Cardiac fibroblast (primary cell): Measurements from ENCODE around the gene ADAMTS6.

Experiments used
- DNase-seq, 2 donors: peaks; one replicate each; pipeline versions ENCODE4 v3.0.0 to v3.0.0-alpha.2; 2010; ENCODE audit warnings: low read depth in 2 of 2
- H3K4me3 ChIP-seq, 2 donors: replicated peaks in 1 of 2; 1 replicate in 1 of 2; 2 replicates in 1 of 2; pipeline ENCODE4 v1.5.1; 2011; ENCODE audit warnings: low read depth in 2 of 2, low read length in 2 of 2, mild to moderate bottlenecking in 2 of 2, moderate library complexity in 1 of 2
- CTCF ChIP-seq: IDR thresholded peaks from one replicate; pipeline ENCODE4 v1.5.1; 2011; ENCODE audit warnings: low read depth, mild to moderate bottlenecking, low read length, inconsistent platforms

Gene ADAMTS6

GRCh38 chr5:65125591-65126541, 355.9 kb downstream of the ADAMTS6 start:
- no peak for TF ChIP-seq CTCF
- DNase-seq: peak; percentile 39 to 58
- no peak overlapping the region for H3K4me3 ChIP-seq

GRCh38 chr5:65121880-65122436, 359.8 kb downstream of the ADAMTS6 start:
- TF ChIP-seq CTCF: no peak
- DNase-seq: peak; percentile 39 to 95
- no peak overlapping the region for H3K4me3 ChIP-seq

- H3K4me3 ChIP-seq: no peak overlapping the region
- no peak for TF ChIP-seq CTCF
Measured at GRCh38 chr5:65120371-65120967, 361.3 kb downstream of the ADAMTS6 start.

GRCh38 chr5:65117525-65117924, 364.2 kb downstream of the ADAMTS6 start:
- no peak overlapping the region for H3K4me3 ChIP-seq
- no peak for DNase-seq
- no peak for TF ChIP-seq CTCF

More at GRCh38 chr5:65120371-65120967, 361.3 kb downstream of the ADAMTS6 start:
- DNase-seq: no peak

GRCh38 chr5:65113771-65114170, 367.9 kb downstream of the ADAMTS6 start:
- no peak for TF ChIP-seq CTCF
- no peak overlapping the region for H3K4me3 ChIP-seq
- DNase-seq: no peak

GRCh38 chr5:65111961-65112658, 369.6 kb downstream of the ADAMTS6 start:
- H3K4me3 ChIP-seq: no peak overlapping the region
- no peak for TF ChIP-seq CTCF
- no peak for DNase-seq
